IPS-11a (cell line): ENCODE results near the gene DBP.

Experiments used
- H3K4me3 ChIP-seq: one replicate; pipeline ENCODE4 v1.5.1; 2013; ENCODE audit warnings: low read depth, low read length, control low read depth

Gene DBP

DNA sequence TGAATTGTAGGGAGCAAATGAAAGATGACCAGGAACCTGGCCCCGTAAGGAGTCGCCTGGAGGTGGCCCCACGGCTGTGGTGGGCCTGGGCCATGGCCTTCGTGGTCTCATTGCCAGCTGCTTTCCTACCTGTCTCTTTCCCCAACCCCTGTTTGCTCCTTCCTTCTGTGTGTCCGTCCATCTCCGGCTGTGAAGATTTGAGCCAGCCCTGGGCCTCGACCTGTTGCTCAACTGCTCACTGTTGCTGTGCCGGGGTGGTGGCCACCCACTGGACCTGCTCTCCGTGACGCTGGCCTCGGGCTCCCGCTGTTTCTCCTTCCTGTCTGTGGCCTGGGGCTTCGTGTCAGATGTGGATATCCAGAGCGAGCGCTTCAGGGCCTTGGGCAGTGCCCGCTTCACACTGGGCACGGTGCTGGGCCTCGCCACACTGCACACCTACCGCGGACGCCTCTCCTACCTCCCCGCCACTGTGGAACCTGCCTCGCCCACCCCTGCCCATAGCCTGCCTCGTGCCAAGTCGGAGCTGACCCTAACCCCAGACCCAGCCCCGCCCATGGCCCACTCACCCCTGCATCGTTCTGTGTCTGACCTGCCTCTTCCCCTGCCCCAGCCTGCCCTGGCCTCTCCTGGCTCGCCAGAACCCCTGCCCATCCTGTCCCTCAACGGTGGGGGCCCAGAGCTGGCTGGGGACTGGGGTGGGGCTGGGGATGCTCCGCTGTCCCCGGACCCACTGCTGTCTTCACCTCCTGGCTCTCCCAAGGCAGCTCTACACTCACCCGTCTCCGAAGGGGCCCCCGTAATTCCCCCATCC, 8.5 kb downstream of the DBP start:
- H3K4me3 ChIP-seq = no peak overlapping the region

GRCh38 chr19:48627865-48628314, 9.3 kb downstream of the DBP start:
- no peak overlapping the region for H3K4me3 ChIP-seq

DNA sequence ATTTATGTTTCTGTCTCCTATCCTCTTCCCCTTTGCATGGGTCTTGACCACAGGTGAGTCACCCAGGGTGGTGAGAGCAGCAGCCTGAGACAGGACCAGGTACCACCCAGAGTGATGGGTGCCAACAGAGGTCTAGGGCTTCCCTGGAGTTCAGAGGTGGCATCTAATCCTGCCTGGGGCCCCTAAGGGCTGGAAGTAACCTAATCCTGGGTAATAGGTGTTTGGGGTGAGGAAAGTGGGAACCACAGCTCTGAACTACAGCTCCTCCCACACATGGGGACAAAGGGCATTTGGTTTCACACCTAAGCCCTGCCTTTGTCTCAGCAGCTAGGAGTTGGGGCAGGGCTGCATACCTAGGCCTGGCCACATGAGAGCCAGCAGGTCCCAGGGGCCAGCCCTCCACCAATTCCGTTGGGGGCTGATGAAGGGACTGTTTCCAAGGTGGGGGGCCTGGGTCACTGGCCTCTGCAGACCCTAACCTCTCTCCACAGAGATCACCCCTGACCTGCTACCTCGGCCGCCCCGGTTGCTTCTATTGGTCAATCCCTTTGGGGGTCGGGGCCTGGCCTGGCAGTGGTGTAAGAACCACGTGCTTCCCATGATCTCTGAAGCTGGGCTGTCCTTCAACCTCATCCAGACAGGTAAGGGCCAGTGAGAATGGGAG, 9.8 kb downstream of the DBP start:
- H3K4me3 ChIP-seq = no peak overlapping the region

DNA sequence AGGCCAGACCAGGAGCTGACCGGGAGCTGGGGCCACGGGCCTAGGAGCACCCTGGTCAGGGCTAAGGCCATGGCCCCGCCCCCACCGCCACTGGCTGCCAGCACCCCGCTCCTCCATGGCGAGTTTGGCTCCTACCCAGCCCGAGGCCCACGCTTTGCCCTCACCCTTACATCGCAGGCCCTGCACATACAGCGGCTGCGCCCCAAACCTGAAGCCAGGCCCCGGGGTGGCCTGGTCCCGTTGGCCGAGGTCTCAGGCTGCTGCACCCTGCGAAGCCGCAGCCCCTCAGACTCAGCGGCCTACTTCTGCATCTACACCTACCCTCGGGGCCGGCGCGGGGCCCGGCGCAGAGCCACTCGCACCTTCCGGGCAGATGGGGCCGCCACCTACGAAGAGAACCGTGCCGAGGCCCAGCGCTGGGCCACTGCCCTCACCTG, 11.3 kb downstream of the DBP start:
- no peak overlapping the region for H3K4me3 ChIP-seq

- peak overlapping the region; percentile 67 for H3K4me3 ChIP-seq
Observed at GRCh38 chr19:48624791-48625723, 12.1 kb downstream of the DBP start.

DNA sequence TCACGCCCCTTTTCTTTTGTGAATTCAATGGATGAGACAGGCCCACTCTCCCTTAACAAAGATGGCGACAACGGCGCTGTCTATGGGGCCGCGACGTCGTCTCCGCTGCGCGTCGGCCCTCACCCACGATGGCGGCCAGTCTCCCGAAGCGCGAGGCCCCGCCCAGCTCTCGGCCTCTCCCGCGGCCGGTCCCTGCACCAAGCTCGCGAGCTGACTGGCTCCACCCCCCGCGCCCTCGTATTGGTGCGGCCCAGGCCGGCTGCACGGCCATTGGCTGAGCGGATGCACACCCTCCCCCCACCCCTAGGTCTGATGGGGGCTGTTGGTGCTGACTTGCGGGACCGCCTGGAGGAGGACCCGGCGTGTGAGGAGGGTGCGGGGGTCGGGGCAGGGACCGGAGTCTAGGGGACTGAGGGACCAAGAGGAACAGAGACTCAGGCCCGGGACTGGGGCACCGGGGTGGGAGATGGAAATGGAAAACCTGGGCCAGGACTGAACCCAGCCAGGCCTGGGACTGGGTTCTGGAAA, 13.0 kb downstream of the DBP start:
- peak overlapping the region; percentile 67 for H3K4me3 ChIP-seq

DNA sequence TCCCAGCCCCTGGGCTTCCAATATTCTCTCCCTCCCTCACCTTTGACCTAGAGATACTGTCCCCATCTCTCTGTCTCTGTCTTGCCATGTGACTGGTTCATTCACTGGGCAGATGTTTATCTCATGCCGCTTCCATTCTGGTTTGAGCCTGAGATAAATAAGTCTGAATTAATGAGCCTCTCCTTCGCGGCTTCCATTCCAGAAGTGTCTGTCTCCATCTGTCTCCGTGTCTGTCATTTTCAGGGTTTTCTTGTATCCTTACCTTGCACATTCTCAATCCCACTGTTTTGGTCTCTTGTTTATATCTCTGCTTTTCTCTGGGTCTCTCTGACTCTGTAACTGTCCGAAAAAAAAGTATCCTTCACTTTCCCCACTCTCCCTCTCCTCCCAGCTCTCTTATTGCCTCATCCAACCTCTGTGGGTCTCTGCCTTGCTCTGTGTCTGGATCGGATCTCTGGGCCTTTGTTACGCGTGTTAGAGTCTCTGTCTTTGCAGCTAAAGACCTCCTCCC, 13.6 kb downstream of the DBP start:
- peak overlapping the region; percentile 37 for H3K4me3 ChIP-seq

DNA sequence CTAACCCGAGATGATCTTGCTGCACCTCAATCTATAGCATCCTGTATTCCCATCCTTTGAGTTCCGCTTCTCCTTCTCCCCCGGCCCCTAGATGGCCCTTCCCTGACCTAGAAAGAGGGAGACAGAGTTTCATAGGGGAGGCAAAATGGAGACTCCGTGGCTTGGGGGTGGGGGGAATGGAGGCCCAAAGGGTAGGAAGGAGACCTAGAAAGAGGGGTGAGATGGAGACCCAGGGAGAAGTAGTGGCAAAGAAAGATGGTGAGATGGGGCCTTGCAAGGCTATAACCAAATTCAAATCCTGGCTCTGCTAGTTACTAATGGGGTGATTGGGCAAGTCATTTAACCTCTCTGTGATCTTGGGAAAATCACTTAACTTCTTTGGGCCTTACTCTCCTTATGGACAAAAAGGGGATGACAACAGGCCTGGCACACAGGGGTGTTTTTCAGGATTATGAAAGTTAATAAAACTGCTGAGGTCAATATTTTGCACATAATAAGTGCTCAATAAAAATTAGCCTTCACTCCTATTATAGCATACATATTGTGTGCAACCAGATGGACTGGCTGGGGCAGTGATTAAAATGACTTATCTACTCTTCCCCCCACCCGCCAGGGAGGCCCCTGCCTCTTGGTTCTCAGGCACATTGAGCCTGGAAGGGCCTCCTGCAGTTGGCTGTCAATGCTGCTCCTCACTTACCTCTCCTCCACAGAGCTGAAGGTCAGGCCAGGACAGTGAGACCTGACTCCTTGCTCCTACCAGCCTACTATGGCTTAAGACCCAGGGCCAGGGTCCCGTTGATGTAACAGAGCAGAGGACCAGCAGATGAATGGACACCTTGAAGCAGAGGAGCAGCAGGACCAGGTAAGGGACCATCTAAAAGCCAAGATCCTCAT, 17.2 kb downstream of the DBP start:
- H3K4me3 ChIP-seq = peak overlapping the region; percentile 70

DNA sequence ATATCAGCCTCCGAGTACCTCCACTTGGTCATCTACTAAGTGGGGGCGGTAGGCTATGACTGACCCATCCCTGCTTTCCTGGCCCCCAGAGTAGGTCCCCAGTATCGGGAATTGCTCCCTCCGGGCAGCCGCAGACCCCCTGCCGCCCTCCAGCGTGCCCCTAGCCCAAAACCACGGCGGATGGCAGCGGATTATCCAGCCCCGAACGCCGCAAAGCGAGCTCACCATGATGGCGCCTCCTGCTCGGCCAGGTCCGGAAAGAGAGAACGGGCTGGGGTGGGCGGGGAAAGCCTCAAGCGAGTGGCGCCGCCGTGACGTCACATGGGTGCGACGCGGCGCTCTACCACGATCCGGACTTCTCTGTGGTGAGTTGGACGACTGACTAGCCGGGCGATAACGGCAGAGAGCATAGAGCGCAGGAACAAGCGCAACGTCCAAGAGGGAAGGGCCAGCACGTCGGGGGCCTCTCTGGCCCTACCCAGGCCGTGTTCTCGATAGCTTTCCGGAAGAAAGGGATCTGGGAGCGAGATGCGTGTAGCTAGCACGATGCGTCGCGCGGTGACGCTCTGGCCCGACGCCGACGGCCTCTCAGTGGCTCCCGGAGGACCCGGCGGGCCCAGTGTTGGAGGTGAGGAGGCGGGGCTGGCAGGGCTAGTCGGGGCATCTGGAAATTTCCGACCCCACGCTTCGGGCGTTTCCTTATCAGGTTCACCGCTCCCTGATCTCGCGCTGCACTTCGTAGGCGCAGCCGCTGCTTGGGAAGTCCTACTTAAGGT, 18.1 kb downstream of the DBP start, which contains the start of the genes RPL18 and SPHK2:
RPL18 (minus strand) TSS at position 263 of the 776 bp plus-strand sequence; CDS start at position 228, 35 bp downstream.
SPHK2 (plus strand) TSS at position 591 of the 776 bp plus-strand sequence. CDS start 1,009 bp downstream, outside the sequence.
- H3K4me3 ChIP-seq = peak within 1 kb of the TSS; percentile 98

DNA sequence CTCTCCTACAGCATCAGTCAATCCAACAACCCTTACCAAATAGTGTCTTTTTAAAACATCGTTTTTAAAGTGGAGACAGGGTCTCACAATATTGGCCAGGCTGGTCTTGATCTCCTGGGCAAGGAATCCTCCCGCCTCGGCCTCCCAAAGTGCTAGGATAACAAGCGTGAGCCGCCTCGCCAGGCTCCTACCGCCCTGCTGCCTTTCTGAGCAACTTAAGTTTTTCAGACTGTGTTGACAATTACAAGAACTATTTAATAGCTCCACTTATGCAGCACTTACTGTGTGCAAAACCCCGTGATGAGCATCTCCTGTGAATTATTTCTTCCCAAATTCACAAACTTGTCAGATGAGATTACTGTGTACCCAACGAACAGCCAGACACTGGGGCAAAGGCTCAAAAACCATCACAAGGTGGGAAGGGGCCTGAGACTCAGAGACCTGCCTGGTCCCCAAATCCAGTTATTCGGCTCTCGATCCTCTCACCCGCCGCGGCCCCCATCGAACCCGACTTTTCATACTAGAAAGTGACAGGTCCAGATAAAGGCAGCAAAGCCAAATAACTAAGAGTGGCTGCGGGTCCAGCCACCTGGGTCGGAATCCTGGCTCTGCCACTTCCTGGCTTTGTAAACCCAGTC, 18.8 kb downstream of the DBP start:
- peak overlapping the region; percentile 98 for H3K4me3 ChIP-seq

- peak overlapping the region; percentile 98 for H3K4me3 ChIP-seq
Observed at GRCh38 chr19:48617146-48617937, 19.8 kb downstream of the DBP start.

GRCh38 chr19:48616491-48617056, 20.6 kb downstream of the DBP start:
- no peak overlapping the region for H3K4me3 ChIP-seq

DNA sequence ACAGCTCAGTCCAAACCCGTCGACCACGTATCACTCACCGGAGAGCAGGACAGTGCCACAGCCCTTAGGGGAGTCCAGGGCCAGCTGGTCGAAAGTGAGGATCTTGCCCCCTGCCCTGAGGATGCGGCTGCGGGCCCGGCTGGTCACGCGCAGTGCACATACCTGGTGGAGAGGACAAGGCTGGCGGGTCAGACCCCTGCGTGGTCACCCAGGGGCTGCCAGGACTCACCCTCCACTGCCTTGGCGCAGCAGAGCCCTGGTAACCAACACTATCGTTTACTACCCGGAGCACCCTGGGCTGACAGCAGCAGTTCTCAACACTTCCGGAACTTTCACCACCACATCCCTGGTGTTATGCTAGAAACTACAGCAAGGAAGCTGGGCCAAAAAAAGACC, 21.1 kb downstream of the DBP start:
- no peak overlapping the region for H3K4me3 ChIP-seq

GRCh38 chr19:48615231-48616040, 21.7 kb downstream of the DBP start:
- H3K4me3 ChIP-seq = no peak overlapping the region

- H3K4me3 ChIP-seq = no peak within 1 kb of the TSS
Observed at GRCh38 chr19:48614436-48615230, 22.5 kb downstream of the DBP start, which contains the start of gene FAM83E. Gene FAM83E, minus strand, starts transcription at chr19:48615076. Its CDS starts 1,704 bp downstream, at chr19:48613372.
